Measurements from ENCODE around the gene ZDHHC11B.
"Not testable (repeated sequence)": the region's sequence is repeated elsewhere in the genome, so short reads cannot be mapped to it uniquely, and the experiment has no call there.

The ZDHHC11B gene

DNA sequence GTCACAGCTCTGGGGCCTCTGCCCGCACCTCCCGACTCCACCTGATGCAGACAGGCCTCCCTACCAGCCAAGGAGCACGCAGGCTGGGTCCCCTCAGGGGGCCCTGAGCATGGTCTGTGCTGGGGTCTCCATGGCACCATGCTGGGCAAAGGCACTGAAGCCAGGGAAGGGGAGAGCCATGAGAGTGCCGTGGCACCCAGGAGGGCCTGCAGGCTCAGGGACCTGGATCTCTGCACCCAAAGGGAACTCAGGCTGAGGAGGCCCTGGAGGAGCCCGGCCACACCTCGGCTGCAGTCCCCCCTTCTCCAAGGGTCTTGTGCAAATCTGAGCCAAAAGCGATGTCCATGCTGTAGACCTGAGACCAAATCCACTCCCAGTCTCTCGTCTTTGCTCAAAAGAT, 32.5 kb downstream of the ZDHHC11B start:
- not testable (repeated sequence) for FAIRE-seq

DNA sequence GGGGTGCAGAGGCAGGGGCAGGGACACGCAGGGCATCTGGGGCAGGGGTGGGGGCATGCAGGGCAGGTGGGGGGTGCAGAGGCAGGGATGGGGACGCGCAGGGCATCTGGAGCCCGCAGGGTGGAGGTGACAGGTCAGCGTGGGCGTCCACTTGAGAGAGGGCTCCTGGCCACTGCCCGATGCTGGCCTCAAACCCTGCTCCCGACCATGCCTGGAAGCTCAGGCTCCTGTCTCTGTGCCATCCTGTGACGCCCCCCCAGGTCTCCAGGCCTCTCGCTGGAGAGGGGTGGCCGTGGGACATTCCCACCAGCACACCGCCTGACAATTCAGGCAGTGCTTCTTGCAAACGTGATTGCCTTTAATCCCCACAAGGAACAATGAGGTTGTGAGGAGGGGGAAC, 33.0 kb downstream of the ZDHHC11B start:
- no peak for FAIRE-seq

DNA sequence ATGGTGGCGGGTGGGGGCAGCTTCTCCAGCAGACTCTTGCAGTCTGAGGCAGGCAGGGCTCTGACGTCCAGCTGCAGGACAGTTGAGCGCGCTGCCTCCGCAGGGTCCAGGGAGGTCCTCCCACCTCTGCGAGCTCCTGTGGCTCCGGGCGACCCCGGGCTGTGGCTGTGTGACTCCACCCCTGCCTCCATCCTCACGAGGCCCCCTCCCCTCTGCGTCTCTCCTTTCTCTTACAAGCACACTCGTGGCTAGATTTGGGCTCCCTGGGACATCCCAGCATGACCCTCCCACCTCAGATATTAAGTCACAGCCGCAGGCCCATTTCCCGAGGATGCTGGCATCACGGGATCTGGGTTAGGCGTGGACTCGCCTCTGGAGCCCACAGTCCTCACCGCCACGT, 34.3 kb downstream of the ZDHHC11B start:
- not testable (repeated sequence) for FAIRE-seq

DNA sequence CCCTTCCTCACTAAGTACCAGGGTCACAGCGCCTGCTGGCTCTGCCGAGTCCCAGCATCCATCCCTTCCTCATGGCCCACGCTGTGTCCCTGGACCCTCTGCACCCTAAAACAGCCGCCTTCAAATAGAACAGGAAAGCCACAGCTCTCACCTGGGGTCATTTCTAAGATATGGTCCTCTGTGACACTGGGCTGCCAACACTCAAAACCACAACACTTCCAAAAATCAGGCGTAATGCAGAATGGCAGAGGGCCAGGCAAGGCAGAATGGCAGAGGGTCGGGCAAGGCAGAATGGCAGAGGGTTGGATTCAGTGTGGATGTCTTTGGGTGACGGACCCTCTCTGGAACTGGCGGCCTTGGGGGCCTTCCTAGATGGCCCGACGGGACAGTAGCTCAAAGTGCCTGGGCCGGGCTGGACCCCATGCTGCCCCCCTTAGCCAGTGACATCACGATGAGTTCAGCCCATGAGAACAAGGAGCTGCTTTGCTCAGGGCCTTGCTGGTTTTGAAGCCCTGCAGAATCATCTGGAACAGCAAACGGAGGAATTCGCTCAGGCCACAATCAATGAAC, 35.3 kb downstream of the ZDHHC11B start:
- no peak for FAIRE-seq

DNA sequence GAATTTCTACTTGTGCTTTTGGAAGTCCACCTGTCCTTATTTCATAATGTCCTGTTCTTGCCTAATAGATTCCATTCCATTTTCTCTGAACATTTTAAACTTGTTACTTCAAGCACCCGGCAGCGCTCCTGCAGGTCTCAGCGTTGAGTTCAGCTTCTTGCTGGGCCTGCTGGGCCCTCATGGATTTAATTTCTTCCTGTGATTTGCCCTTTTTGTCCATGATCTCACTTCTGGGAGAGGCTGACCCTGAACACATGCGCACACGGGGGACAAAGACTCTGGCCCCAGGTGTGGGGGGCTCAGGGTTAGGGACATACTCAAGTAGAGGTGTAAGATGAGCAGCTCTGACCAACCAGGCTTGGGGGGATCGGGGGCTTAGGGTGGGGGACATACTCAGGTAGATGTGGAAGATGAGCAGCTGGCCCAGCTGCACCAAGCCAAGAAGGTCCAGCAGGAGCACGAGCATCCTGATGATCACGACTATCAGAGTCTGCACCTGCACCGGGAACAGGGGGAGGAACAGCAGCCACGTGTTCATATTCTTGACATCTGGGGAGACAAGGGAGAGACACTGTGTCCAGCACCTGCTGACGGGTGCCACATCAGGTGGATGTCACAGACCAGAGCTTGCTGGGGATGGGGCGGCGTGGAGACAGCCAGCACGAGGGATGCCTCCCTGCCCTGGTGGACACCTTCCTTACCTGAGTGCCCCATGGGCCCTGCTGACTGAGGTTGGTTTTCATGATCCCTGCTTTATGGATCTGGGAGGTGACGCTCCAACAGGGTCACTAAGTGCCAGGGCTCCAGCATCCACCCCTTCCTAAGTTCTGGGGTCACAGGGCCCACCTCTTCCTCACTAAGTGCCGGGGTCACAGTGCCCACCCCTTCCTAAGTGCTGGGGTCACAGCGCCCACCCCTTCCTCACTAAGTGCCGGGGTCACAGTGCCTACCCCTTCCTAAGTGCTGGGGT, 36.2 kb downstream of the ZDHHC11B start:
- not testable (repeated sequence) for FAIRE-seq

DNA sequence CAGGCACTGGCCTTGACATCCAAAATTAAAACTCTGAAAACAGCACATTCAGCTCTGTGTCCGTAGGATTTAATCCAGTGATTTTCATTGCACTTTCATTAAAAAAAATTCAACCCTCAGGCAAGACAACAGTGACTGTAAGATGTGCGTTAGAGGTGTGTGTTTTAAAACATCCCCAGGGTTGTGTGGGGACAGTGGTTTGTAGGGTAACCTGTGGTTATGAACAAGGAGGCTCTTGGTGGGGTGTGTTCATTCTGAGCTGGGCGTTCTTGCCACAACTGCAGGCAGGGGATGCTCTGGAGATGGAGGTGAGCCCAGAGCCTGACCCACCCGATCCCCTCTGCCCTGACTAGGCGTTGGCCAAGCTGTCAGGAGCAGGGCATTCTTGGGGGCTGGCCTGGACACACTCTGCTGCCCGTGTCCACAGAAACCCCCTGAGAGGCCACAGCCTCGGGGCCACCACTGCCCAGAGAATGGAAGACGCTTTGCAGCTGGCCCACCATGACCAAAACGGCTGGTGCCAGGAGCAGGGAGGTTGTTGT, 37.2 kb downstream of the ZDHHC11B start:
- FAIRE-seq, result not testable (repeated sequence)

DNA sequence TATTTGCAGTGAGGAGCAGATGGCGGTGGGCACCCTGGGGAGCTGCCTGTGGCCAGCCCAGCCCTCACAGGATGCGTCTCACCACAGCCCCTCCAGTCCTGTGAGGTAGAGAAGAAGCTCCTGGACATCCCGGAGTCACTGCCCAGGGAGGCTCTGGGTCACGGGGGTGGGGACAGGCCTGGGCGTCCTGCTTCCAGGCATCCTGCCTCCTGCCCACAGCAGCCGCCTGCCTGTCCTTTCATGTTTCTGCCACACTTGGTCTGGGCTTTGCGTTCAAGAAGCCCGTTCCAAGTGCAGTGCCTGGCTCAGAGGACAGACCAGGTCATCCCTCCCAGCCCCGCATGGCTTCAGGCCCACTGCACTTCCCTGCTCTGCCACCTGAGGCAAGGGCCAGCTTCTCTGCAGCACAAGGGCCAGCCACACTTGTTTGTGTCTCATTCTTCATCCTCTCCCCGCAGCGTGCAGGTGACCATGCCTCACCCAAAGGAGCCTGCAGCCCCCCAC, 38.2 kb downstream of the ZDHHC11B start:
- FAIRE-seq, result no peak

DNA sequence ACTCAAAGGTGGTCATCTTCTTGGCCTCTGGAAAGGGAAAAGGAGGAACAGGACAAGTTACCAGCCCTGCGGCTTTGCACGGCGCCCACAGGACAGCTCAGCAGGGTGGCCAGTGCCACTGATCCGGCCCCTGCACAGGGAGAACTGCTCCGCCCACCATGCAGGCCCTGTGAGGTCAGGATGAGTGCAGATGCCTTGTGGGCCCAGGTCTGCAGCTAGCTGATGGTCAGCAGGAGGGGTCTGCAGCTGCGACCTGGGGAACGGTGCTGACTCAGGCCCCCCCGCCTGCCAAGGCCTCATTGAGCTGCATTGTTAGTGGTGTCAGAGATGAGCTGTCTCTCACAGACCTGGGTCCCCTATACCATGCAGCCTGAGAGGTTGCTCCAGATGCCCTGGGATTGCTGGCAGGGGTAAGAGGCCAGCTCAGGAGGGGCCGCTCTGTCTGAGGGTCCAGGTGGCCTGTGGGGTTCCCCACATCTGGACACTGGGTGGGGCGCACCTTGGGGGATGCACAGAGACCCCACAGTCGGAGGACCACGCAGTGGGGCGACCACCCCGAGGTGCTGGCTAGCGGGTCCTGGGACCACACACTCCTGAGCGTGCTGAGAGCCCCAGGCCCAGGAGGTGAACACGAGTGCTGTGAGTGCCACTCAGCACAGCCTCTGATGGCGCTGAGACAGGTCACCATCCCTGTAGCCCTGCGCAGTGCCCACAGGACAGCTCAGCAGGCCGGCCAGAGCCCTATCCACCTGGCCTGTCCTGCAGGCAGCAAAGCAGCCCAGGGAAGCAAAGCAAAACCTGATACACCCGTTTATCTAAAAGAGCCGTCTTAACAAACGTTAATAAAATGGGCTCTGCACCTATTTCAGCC, 39.0 kb downstream of the ZDHHC11B start:
- FAIRE-seq, result not testable (repeated sequence)

DNA sequence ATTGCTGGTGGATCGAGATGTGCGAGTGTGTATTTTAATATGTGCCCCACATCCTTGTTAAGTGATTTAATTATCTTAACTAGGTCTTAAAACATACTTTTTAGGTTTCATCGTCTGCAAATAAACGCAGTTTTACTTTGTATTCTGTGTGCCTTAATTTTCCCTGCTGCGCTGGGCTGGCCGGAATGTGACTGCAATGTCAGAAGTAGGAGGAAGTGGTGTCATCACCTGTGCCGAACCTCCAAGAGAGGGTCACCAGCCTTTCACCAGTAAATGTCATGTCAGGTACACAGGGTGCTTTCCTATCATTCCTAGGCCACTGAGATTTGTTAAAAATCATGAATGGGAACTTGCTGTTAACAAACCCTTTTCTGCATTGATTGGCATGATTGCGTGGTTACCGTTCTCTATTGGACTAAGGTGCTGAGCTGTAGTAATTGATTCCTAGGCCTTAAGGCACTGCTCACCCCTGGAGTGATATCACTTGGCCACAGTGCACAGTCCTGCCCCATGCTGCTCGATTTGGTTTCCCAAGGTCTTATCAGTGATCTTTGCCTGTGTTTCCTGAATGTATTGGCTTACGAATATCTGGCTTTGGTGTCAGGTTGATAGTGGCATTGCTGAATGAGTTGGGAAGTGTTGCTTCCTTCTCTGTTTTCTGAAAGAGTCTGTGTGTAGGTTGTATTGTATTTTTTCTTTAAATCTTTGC, 40.7 kb downstream of the ZDHHC11B start:
- not testable (repeated sequence) for FAIRE-seq

DNA sequence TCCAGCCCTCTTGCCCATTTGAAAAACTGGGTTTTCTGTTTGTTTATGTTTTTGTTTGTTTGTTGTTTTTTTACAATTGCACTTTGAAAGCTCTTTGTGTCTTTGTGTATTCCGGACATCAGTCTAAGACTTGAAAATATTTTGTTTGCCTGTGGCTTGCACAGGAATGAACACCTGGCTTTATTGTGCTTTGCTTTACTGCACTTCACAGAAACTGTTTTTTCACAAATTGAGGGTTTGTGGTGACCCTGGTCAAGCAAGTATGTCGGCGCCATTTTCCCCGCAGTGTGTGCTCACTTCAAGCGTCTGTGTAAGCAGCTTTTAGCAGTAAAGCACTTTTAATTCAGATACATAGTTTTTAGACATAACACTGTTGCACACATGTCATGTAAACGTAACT, 42.3 kb downstream of the ZDHHC11B start:
- not testable (repeated sequence) for FAIRE-seq

DNA sequence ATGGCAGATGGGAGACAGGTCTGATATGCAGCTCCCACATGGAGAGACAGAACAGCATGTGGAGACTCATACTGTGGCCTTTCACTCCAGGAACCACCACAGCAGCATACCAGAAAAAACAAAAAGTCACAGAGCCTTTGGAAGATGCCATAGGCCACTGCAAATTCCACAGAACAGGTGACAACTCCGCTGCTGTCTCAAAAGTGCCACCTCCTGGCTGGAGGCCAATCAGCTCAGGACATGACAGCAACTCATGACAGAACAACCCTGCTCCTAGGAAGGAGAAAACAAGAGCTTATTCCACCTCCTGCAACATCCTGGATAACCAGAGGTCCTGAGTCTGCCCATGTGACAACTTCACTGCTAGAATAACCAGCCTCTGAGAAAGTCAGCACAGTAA, 50.4 kb downstream of the ZDHHC11B start:
- FAIRE-seq, result not testable (repeated sequence)

DNA sequence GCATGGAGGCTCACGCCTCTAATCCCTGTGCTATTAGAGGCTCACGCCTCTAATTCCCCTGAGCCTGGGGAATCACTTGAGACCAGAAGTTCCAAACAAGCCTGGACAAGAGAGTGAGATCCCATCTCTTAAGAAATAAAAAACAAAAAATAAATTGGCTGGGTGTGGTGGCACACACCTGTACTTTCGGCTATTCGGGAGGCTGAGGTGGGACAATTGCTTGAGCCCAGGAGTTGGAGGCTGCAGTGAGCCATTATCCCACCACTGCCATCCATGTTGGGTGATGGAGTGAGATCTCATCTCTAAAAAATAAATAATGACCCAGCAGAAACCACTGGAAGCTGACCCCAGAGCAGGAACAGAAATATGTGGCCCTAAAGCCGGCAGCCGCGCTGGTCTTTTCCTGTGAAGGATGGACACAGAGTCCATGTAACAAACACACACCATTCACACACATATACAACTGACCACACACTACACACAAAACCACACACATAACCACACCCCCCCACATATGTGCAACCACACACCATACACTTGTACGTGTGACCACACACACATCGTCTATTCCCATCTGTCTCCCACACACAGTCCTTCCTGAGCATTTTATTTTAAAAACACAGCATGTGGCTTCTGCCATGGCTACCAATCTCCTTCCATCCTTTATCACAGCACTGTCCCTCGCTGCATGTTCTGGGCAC, 51.6 kb downstream of the ZDHHC11B start:
- FAIRE-seq, result not testable (repeated sequence)

DNA sequence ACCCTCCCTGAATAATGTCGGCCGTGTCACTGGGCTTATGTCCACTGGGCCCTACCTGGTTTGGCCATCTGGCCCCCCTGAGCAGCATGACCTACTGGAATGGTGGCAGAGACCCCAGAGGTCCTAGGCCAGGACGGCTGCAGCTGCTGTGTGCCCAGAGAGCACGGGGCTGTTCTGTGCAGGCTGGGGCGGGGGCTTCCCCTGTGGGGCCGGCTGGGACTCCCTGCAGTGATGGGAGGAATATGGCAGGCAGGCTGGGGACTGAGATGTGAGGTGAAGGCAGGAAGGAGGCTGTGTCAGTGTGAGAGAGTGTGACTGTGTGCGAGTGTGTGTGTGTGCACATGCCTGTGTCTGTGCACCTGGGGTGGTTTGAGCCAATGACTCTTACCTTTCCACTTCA, 55.3 kb downstream of the ZDHHC11B start:
- FAIRE-seq, result not testable (repeated sequence)

DNA sequence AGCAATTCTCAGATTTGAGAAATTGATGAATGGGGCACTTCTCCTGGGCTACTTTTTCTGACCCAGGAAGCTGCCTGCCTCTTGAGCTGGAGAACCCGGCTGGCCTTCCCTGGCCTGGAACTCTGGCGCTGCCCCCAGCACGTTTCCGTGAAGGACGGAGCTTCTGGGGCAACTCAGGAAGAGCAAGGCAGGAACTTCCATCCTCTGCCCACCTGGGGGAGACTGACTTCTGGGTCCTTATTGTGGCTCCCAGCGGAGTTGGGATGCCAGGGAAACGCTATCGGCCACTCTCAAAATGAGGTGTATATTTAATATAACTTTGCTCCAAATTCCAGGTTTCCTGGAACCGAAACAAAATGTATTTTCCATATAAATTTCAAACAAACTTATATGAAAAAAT, 57.4 kb downstream of the ZDHHC11B start:
- FAIRE-seq, result not testable (repeated sequence)

DNA sequence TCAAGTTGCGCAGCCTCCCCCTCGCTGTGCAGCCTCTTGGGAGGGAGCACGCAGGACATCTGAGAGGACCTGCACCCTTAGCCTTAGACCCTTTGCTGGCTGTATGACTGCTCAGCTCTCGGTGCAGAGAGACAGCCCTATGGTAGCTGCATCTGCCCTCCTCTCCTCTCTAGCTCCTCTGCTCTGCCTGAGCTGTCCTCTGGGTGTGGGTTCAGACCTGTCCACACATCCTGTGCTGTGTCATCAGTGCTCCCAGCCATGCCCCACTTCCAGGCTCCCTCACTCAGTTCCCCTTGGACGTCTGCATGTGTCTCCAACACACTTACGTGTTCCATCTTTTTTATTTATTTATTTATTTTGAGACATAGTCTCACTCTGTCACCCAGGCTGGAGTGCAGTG, 60.7 kb downstream of the ZDHHC11B start:
- not testable (repeated sequence) for FAIRE-seq

DNA sequence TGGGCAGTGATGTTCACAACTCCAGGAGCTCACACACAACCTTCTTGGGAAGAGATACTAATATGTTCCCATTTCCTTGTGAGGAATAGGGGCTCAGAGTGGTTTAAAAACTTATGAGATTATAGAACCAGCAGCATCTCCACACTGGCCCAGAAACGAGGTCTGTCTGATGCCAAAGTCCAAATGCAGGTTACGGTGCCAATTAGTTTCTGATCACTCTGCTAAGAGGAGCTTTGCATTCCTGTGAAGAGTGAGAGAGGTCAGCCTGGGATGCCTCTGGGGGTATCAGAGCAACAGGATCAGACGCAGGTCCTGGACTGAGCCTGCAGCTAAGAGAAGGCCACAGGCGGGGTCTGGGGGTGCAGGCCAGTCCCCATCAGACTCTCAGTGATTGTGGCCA, 61.2 kb downstream of the ZDHHC11B start:
- FAIRE-seq, result not testable (repeated sequence)

DNA sequence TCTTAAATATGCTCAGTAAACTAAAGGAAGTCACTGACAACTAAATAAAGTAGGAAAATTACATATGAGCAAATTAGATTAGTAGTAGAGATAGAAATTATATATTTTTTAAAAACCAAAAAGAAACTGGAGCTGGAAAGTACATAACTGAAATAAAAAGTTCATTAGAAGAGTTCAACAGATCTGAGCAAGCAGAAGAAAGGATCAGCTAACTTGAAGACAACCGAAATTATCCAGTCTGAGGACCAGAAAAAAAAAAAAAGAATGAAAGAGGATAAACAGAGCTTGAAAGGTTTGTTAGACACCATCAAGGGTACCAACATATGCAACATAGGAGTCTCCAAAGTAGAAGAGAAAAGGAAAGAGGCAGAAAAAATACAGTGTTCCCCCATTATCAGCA, 65.2 kb downstream of the ZDHHC11B start:
- not testable (repeated sequence) for FAIRE-seq

DNA sequence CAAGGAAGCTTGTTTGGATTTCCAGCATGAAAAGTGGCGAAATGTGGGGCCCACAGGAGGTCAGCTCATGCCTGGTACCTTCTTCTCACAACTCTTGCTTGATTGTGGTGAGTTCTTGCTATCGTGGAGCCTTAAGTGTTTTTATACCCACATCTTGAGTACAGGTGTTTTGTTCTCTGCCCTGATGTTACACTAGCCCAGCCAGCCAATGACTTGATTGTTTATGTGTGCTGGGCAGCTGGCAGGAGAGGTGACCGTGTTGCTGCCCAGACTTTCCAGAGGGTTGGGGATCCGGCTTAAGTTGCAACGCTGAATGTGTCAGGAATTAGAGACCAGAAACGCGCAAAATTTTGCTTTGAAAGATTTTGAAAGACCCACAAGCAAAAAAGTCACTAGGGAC, 67.4 kb downstream of the ZDHHC11B start:
- no peak for FAIRE-seq

DNA sequence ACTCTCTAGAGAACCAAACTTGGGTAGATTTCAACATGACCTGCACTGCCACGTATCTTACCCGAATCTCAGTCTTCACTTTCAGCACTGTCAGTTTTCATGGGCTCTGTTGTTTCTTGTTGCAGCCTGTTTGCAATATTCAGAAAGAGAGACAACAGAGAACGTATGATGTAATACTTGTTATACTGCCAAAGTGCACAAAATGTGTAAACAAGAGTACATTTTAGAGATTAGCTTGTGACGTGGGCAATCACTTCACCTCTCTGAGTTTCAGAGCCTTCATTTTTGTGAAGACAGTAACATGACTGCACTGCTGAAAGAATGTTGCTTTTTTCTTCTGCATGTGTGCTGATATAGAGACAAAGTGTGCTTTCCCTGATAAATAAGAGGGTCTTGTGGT, 67.8 kb downstream of the ZDHHC11B start:
- not testable (repeated sequence) for FAIRE-seq

DNA sequence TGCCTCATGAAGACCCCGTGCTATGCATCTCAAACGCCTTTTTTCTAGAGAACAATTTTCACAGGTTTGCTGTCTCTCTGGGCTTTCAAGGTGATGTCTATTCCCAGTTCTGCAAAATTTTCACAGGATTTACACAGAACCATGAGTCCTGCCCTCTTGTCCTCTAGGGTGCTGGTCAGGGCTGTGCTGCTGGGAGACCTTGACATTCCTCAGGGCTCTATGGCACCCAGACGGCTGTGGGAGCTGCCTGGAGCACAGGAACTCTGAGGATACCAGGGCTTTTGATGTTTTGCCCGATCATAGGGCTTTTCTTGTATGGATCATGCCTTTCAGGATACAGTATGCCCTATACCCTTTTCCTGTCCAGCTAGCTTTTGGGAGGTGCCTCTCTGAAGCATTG, 68.9 kb downstream of the ZDHHC11B start:
- not testable (repeated sequence) for FAIRE-seq

Data from colon (tissue), 2 donors.